K562 (cell line): ENCODE data around the gene KCNK10. TPM values are rescaled to one million over a fixed set of nuclear protein-coding genes. Genes with fewer than 3 reads are reported as not detected.

Source experiments
- ARID1B ChIP-seq: fragments of 450-650 bp; IDR thresholded peaks from 2 replicates; pipeline ENCODE4 v1.6.1; 2016; ENCODE audit warnings: antibody characterized with exemption, mild to moderate bottlenecking, inconsistent platforms
- ASH1L ChIP-seq: fragments of 450-650 bp; IDR thresholded peaks from 2 replicates; pipeline ENCODE4 v1.6.1; 2018; ENCODE audit warnings: borderline replicate concordance, mild to moderate bottlenecking, low read depth; ENCODE audit not compliant: partially characterized antibody
- CBX5 ChIP-seq: IDR thresholded peaks from 2 replicates; pipeline ENCODE4 v1.6.1; 2014; ENCODE audit warnings: low read depth, borderline replicate concordance
- EP300 ChIP-seq: IDR thresholded peaks from 2 replicates; pipeline ENCODE4 v1.6.1; 2012; ENCODE audit warnings: low read length, improper control_type of control experiment
- IRF2 ChIP-seq: sonication (generic); formaldehyde crosslinking; IDR thresholded peaks from 2 replicates; pipeline ENCODE4 v1.8.1; 2022; ENCODE audit warnings: mild to moderate bottlenecking, missing genetic modification reagents
- JUN ChIP-seq, 2 experiments: sonication (generic) in 1 of 2; formaldehyde crosslinking in 1 of 2; IDR thresholded peaks; 2 replicates each; pipeline versions ENCODE4 v1.6.1 to v1.8.0; 2012 to 2022; ENCODE audit warnings: borderline replicate concordance in 2 of 2, mild to moderate bottlenecking in 2 of 2, improper control_type of control experiment in 1 of 2, low read depth in 1 of 2, low read length in 1 of 2, missing genetic modification reagents in 1 of 2
- KDM5B ChIP-seq: fragments of 200-600 bp; sonication (generic); IDR thresholded peaks from 2 replicates; pipeline ENCODE4 v1.6.1; 2012; ENCODE audit warnings: low read depth, mild to moderate bottlenecking, moderate library complexity, low read length, control low read depth, inconsistent platforms; ENCODE audit not compliant: insufficient replicate concordance
- NCOR1 ChIP-seq: fragments of 450-650 bp; IDR thresholded peaks from 2 replicates; pipeline ENCODE4 v1.6.1; 2016; ENCODE audit warnings: mild to moderate bottlenecking, moderate library complexity
- NFE2 ChIP-seq: IDR thresholded peaks from 2 replicates; pipeline ENCODE4 v1.6.1; 2014; ENCODE audit warnings: antibody characterized with exemption, low read depth
- NFIX ChIP-seq: fragments of 250-450 bp; sonication (Bioruptor Pico); IDR thresholded peaks from 2 replicates; pipeline ENCODE4 v1.4.0; 2020; ENCODE audit warnings: low read depth, mild to moderate bottlenecking, moderate library complexity
- NFRKB ChIP-seq: fragments of 450-650 bp; IDR thresholded peaks from 2 replicates; pipeline ENCODE4 v1.6.1; 2016; ENCODE audit warnings: low read depth
- NR2C1 ChIP-seq, 2 experiments: fragments of 450-650 bp; IDR thresholded peaks; 2 replicates each; pipeline ENCODE4 v1.6.1; 2017; ENCODE audit warnings: mild to moderate bottlenecking in 2 of 2, antibody characterized with exemption in 1 of 2, inconsistent platforms in 1 of 2, missing compliant biosample characterization in 1 of 2, missing genetic modification characterization in 1 of 2
- NRF1 ChIP-seq, 2 experiments: fragments of 450-650 bp; IDR thresholded peaks in 1 of 2; conservative IDR thresholded peaks in 1 of 2; 2 replicates each; pipeline ENCODE4 v1.6.1; 2014; ENCODE audit warnings: mild to moderate bottlenecking in 2 of 2
- PURB ChIP-seq: sonication (generic); formaldehyde crosslinking; IDR thresholded peaks from 2 replicates; pipeline ENCODE4 v1.9.0; 2021; ENCODE audit warnings: low read depth, mild to moderate bottlenecking, missing genetic modification reagents
- SETDB1 ChIP-seq: IDR thresholded peaks from one replicate; pipeline ENCODE4 v1.6.1; 2012; ENCODE audit warnings: low read length, control low read depth, inconsistent platforms
- SMARCC2 ChIP-seq: fragments of 450-650 bp; IDR thresholded peaks from 2 replicates; pipeline ENCODE4 v1.6.1; 2017; ENCODE audit warnings: antibody characterized with exemption, moderate library complexity, mild to moderate bottlenecking, low read depth
- SMC3 ChIP-seq: conservative IDR thresholded peaks from 2 replicates; pipeline ENCODE4 v1.6.1; 2011; ENCODE audit warnings: low read depth, low read length, improper control_type of control experiment; ENCODE audit not compliant: insufficient read depth
- XRCC3 ChIP-seq: fragments of 450-650 bp; IDR thresholded peaks from 2 replicates; pipeline ENCODE4 v1.6.1; 2017; ENCODE audit warnings: mild to moderate bottlenecking, moderate library complexity
- ZEB2 ChIP-seq: fragments of 450-650 bp; IDR thresholded peaks from 2 replicates; pipeline ENCODE4 v1.6.1; 2016
- ZNF57 ChIP-seq: fragments of 450-650 bp; formaldehyde crosslinking; IDR thresholded peaks from 2 replicates; pipeline ENCODE4 v1.4.0; 2020; ENCODE audit warnings: mild to moderate bottlenecking, moderate library complexity
- ZNF639 ChIP-seq, 2 experiments: fragments of 200-800 bp in 1 of 2; sonication (Bioruptor generic) in 1 of 2; sonication (generic) in 1 of 2; formaldehyde crosslinking in 1 of 2; IDR thresholded peaks in 1 of 2; conservative IDR thresholded peaks in 1 of 2; 2 replicates each; pipeline versions ENCODE4 v1.5.0 to v1.6.1; 2016 to 2020; ENCODE audit warnings: missing compliant biosample characterization in 1 of 2, missing genetic modification characterization in 1 of 2, missing genetic modification reagents in 1 of 2
- ZNF76 ChIP-seq: fragments of 250-450 bp; sonication (Bioruptor Pico); IDR thresholded peaks from 2 replicates; pipeline ENCODE4 v1.4.0; 2020; ENCODE audit warnings: mild to moderate bottlenecking, moderate library complexity, borderline replicate concordance
- polyA plus RNA-seq, 8 experiments: library from polyadenylated mRNA; depleted of rRNA in 4 of 8; stranded (reverse) in 5 of 8; unstranded in 3 of 8; fragments of >200 nt; fragmentation: Nextera tagmentation in 2 of 8; fragmentation: Illumina TruSeq in 1 of 8; extraction: Ambion mirVana in 2 of 8; extraction: Trizol in 1 of 8; gene quantifications; 2 replicates each; pipeline versions ENCODE4 v1.2.1 to v1.2.3, GENCODE V29; 2011 to 2014; ENCODE audit warnings: inconsistent platforms in 1 of 8, missing spikeins in 1 of 8
- total RNA-seq, 7 experiments: library from RNA; depleted of rRNA in 6 of 7; stranded (reverse); fragments of >200 nt in 6 of 7; fragmentation: Illumina TruSeq in 2 of 7; extraction: Trizol in 2 of 7; gene quantifications; 2 replicates each; pipeline versions ENCODE4 v1.2.1 to v1.2.3, GENCODE V29; 2011 to 2021; ENCODE audit warnings: low replicate concordance in 1 of 7
- TF ChIP-seq, protein P1 (sequence below): IDR thresholded peaks from 2 replicates; pipeline ENCODE4 v1.6.1; 2016; ENCODE audit warnings: missing genetic modification characterization, missing compliant biosample characterization
- TF ChIP-seq, protein P2 (sequence below), 3 experiments: IDR thresholded peaks in 2 of 3; conservative IDR thresholded peaks in 1 of 3; 2 replicates each; pipeline ENCODE4 v1.5.1; 2011 to 2012; ENCODE audit warnings: low read length in 3 of 3, mild to moderate bottlenecking in 3 of 3, control low read depth in 2 of 3, improper control_type of control experiment in 1 of 3, inconsistent platforms in 1 of 3, low read depth in 1 of 3, mixed read lengths in 1 of 3, moderate library complexity in 1 of 3; ENCODE audit not compliant: insufficient read depth in 2 of 3

Gene KCNK10
- total and polyA plus RNA-seq, 9 of the 15 experiments (the other 6 are each of a cell fraction or from before 2014, with no cell fraction given): not detected

DNA sequence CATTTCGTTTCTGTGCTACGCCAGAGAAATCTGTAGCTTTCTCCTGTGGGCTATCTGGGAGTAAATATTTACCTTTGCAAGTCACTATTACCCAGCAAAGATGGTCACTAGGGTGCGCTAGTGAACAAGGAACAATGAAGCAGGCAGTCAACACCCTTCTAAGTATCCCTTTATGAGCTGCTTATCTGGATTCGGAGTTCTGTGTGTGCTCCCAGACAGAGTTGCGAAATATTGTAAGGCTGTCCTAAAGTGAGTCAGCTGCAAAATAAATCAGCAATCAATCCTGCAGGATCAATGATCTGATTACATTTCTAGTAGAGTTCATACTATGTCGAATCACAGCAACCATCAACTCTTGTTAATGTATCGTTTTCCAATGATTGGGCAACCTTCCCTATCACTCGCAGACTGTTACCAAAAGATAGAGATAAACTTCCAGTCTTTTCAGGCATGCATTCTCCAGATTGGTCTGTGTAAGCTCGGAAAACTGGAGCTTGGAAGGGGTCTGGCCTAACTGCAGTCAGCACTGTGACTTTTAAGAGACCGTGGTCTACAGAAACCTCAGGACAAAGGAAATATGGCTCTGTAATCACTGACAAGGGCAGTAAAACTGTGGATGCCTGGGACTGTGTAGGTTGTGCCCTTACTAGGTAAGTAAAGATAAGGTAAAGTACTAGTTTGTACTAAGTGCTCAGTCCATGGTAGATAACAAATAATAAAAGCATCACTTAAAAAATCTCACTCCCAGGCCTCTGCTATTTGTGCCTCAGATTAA is 133.5 kb downstream of the KCNK10 start (continued):
- TF ChIP-seq CBX5 (no peak), SMC3 (peak; percentile 46), ZNF76 (no peak), SMARCC2 (no peak), ARID1B (peak; percentile 13; the same call in 1 of the 2 replicates), IRF2 (no peak), NFIX (CRISPR knock-in tag) (no peak), NRF1 (conservative IDR thresholded peaks at IDR 0.05 in 1 of 2, IDR thresholded peaks at IDR 0.05 in 1 of 2) (no peak), PURB (CRISPR knock-in tag) (no peak), ZNF639 (CRISPR knock-in tag; conservative IDR thresholded peaks at IDR 0.05 in 1 of 2, IDR thresholded peaks at IDR 0.05 in 1 of 2) (no peak), EP300 (no peak), XRCC3 (no peak), ZNF57 (CRISPR knock-in tag) (no peak), ASH1L (no peak), NR2C1 (IDR thresholded peaks at IDR 0.05) (no peak), NR2C1 (tag; IDR thresholded peaks at IDR 0.05) (no peak), JUN (IDR thresholded peaks at IDR 0.05; ENCODE audit: borderline replicate concordance, low read depth, low read length) (no peak), JUN (CRISPR knock-in tag; IDR thresholded peaks at IDR 0.05; ENCODE audit: borderline replicate concordance) (no peak), KDM5B (no peak), NFRKB (no peak), NCOR1 (no peak), SETDB1 (no peak), NFE2 (peak; percentile 60), ZEB2 (no peak)
- TF ChIP-seq, protein P1, sequence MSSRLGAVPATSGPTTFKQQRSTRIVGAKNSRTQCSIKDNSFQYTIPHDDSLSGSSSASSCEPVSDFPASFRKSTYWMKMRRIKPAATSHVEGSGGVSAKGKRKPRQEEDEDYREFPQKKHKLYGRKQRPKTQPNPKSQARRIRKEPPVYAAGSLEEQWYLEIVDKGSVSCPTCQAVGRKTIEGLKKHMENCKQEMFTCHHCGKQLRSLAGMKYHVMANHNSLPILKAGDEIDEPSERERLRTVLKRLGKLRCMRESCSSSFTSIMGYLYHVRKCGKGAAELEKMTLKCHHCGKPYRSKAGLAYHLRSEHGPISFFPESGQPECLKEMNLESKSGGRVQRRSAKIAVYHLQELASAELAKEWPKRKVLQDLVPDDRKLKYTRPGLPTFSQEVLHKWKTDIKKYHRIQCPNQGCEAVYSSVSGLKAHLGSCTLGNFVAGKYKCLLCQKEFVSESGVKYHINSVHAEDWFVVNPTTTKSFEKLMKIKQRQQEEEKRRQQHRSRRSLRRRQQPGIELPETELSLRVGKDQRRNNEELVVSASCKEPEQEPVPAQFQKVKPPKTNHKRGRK (tag): no peak
- TF ChIP-seq, protein P2, sequence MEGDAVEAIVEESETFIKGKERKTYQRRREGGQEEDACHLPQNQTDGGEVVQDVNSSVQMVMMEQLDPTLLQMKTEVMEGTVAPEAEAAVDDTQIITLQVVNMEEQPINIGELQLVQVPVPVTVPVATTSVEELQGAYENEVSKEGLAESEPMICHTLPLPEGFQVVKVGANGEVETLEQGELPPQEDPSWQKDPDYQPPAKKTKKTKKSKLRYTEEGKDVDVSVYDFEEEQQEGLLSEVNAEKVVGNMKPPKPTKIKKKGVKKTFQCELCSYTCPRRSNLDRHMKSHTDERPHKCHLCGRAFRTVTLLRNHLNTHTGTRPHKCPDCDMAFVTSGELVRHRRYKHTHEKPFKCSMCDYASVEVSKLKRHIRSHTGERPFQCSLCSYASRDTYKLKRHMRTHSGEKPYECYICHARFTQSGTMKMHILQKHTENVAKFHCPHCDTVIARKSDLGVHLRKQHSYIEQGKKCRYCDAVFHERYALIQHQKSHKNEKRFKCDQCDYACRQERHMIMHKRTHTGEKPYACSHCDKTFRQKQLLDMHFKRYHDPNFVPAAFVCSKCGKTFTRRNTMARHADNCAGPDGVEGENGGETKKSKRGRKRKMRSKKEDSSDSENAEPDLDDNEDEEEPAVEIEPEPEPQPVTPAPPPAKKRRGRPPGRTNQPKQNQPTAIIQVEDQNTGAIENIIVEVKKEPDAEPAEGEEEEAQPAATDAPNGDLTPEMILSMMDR (IDR thresholded peaks at IDR 0.05 in 2 of 3, conservative IDR thresholded peaks at IDR 0.05 in 1 of 3; ENCODE audit: insufficient read depth in 2 of 3, low read depth in 1 of 3, low read length in 3 of 3): peak; percentile 54 to 75 (median 59); a peak in 5 of 6 replicates
